Lower leg skin (tissue), 3 donors: ENCODE results near the gene LEF1.

ENCODE experiments used
- POLR2A ChIP-seq, 2 donors: fragments of 450-650 bp; IDR thresholded peaks; one replicate each; pipeline ENCODE4 v1.6.1; 2016 to 2017; ENCODE audit warnings: antibody characterized with exemption in 2 of 2, mild to moderate bottlenecking in 1 of 2, moderate library complexity in 1 of 2
- TF ChIP-seq, protein P1 (sequence below), 3 donors: fragments of 450-650 bp; IDR thresholded peaks; one replicate each; pipeline ENCODE4 v1.5.1; 2016; ENCODE audit warnings: antibody characterized with exemption in 3 of 3, mild to moderate bottlenecking in 3 of 3, moderate library complexity in 2 of 3

DNA sequence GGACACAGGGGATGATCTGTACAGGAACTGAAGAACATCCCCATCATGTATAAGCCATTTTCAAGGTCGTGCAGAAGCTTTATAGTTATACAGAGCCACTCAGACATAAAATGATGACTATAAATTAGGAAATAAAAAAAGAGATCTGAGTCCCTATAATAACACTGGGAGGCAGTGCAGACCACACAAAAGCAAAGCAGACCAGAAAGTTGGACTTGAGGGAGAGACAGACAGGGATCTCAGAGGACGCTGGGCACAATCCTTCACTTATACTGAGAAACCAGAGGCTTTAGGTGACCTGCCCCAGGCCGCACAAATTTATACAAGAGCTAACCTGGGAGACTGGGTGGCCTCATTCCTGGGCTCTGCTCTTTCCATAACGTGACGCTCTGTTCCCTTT, 108.6 kb downstream of the LEF1 start:
- TF ChIP-seq, protein P1, sequence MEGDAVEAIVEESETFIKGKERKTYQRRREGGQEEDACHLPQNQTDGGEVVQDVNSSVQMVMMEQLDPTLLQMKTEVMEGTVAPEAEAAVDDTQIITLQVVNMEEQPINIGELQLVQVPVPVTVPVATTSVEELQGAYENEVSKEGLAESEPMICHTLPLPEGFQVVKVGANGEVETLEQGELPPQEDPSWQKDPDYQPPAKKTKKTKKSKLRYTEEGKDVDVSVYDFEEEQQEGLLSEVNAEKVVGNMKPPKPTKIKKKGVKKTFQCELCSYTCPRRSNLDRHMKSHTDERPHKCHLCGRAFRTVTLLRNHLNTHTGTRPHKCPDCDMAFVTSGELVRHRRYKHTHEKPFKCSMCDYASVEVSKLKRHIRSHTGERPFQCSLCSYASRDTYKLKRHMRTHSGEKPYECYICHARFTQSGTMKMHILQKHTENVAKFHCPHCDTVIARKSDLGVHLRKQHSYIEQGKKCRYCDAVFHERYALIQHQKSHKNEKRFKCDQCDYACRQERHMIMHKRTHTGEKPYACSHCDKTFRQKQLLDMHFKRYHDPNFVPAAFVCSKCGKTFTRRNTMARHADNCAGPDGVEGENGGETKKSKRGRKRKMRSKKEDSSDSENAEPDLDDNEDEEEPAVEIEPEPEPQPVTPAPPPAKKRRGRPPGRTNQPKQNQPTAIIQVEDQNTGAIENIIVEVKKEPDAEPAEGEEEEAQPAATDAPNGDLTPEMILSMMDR (IDR thresholded peaks at IDR 0.05), result no peak
- TF ChIP-seq POLR2A (IDR thresholded peaks at IDR 0.05), result no peak
